Panc1 (cell line): ENCODE measurements around the gene LYPD6. TPM values are rescaled to one million over a fixed set of nuclear protein-coding genes. Genes with fewer than 3 reads are reported as not detected.
"Not testable (repeated sequence)": the region's sequence is repeated elsewhere in the genome, so short reads cannot be mapped to it uniquely, and the experiment has no call there.

Experiments
- ATAC-seq: fragments of 200-7000 bp; cut with Tn5 transposase; 2 replicates; pipeline ENCODE4 v1.9.1; 2020; ENCODE audit warnings: mild to moderate bottlenecking, moderate library complexity
- BruUV-seq: library from RNA; stranded (reverse); fragments of 400-500 nt; replicated peaks from 2 replicates; lab custom pipeline; 2021; lab: Mats Ljungman, UMichigan
- CTCF ChIA-PET: fragments of 300-600 bp; sonication (Branson Sonifier 250); formaldehyde crosslinking; loops from one replicate; lab custom pipeline; 2022; ENCODE audit warnings: antibody characterized with exemption; lab: Charles Lee
- POLR2A ChIA-PET: fragments of 300-600 bp; sonication (Branson Sonifier 250); formaldehyde crosslinking; loops from one replicate; lab custom pipeline; 2022; ENCODE audit warnings: antibody characterized with exemption; lab: Charles Lee
- DNase-seq: peaks from one replicate; pipeline ENCODE4 v3.0.0-alpha.2; 2010; ENCODE audit warnings: low read depth, low spot score
- H3K27ac ChIP-seq: 2 replicates; pipeline ENCODE4 v1.5.1; 2011; ENCODE audit warnings: mild to moderate bottlenecking, low read length, inconsistent platforms
- H3K27me3 ChIP-seq: fragments of 200-500 bp; sonication (Bioruptor generic); 2 replicates; pipeline ENCODE4 v1.6.0; 2014; ENCODE audit warnings: low read length, inconsistent platforms; ENCODE audit not compliant: control insufficient read depth, insufficient read depth
- H3K36me3 ChIP-seq: fragments of 200-500 bp; sonication (Bioruptor generic); 2 replicates; pipeline ENCODE4 v1.5.1; 2014; ENCODE audit warnings: inconsistent platforms, mild to moderate bottlenecking, low read length, moderate library complexity; ENCODE audit not compliant: control insufficient read depth, insufficient read depth
- H3K4me1 ChIP-seq: 2 replicates; pipeline ENCODE4 v1.5.1; 2011; ENCODE audit warnings: inconsistent platforms, mild to moderate bottlenecking, low read length, moderate library complexity; ENCODE audit not compliant: control insufficient read depth, insufficient read depth
- H3K4me3 ChIP-seq, 2 experiments: 2 replicates each; pipeline ENCODE4 v1.5.1; 2011 to 2012; ENCODE audit warnings: low read depth in 2 of 2, low read length in 2 of 2, mild to moderate bottlenecking in 2 of 2, inconsistent platforms in 1 of 2, moderate library complexity in 1 of 2
- H3K9me3 ChIP-seq: fragments of 200-500 bp; sonication (Bioruptor generic); 2 replicates; pipeline ENCODE4 v1.5.1; 2014; ENCODE audit warnings: low read depth, mild to moderate bottlenecking, inconsistent platforms, low read length, moderate library complexity; ENCODE audit not compliant: control insufficient read depth, insufficient read depth
- CTCF ChIP-seq: fragments of 450-650 bp; IDR thresholded peaks from 2 replicates; pipeline ENCODE4 v1.5.1; 2017; ENCODE audit warnings: mild to moderate bottlenecking
- POLR2AphosphoS5 ChIP-seq: IDR thresholded peaks from 2 replicates; pipeline ENCODE4 v1.6.1; 2012; ENCODE audit warnings: mild to moderate bottlenecking, low read depth, low read length, moderate library complexity
- REST ChIP-seq, 2 experiments: IDR thresholded peaks; 2 replicates each; pipeline ENCODE4 v1.6.1; 2011 to 2012; ENCODE audit warnings: low read depth in 2 of 2, control low read depth in 1 of 2, low read length in 1 of 2, mild to moderate bottlenecking in 1 of 2, moderate library complexity in 1 of 2; ENCODE audit not compliant: insufficient read depth in 1 of 2
- SIN3A ChIP-seq: IDR thresholded peaks from 2 replicates; pipeline ENCODE4 v1.6.1; 2012; ENCODE audit warnings: low read depth, mild to moderate bottlenecking, low read length, moderate library complexity, borderline replicate concordance; ENCODE audit not compliant: insufficient read depth
- TCF7L2 ChIP-seq: IDR thresholded peaks from 2 replicates; pipeline ENCODE4 v1.6.1; 2011; ENCODE audit warnings: mild to moderate bottlenecking, low read depth, low read length, inconsistent platforms
- in situ Hi-C: cut with HindIII; loops from 2 replicates; pipeline ENCODE4 v1.10.0; 2016; ENCODE audit warnings: low sequenced_read_pairs, low pct_unique_long_range_greater_than_20kb
- intact Hi-C: fragments of 100-400 bp; cut with micrococcal nuclease; formaldehyde crosslinking; loops from one replicate; pipeline ENCODE4 v1.10.0; 2022; ENCODE audit not compliant: unreplicated experiment
- total RNA-seq: library from RNA; stranded (reverse); gene quantifications from one replicate; pipeline ENCODE4 v1.2.1, GENCODE V29; 2021; ENCODE audit not compliant: unreplicated experiment

The LYPD6 gene
- total RNA-seq, 1 experiment from 2014 or later = 0.31 TPM

GRCh38 chr2:149492923-149493322 lies 162.5 kb downstream of the LYPD6 start:
- no peak for ATAC-seq
- H3K4me3 ChIP-seq = no peak overlapping the region
- H3K27ac ChIP-seq = no peak overlapping the region
- no peaks in the 10 kb centered on the region for H3K36me3 ChIP-seq
- intact Hi-C loops (no loop called here), in situ Hi-C loops (no loop called here)
- no peaks in the 10 kb centered on the region; the same call in 1 of the 2 replicates for H3K4me1 ChIP-seq
- CTCF ChIA-PET = no interaction called here
- BruUV-seq = no TSS peak
- TF ChIP-seq CTCF (no peak), REST (IDR thresholded peaks at IDR 0.05; ENCODE audit: insufficient read depth in 1 of 2, low read depth in 2 of 2, low read length in 1 of 2) (no peak)
- no peak for DNase-seq
- H3K27me3 ChIP-seq = peaks cover 13% of the 10 kb centered on the region; the same call in 1 of the 2 replicates
- POLR2A ChIA-PET = no interaction called here
- no peaks in the 10 kb centered on the region for H3K9me3 ChIP-seq

- H3K27ac ChIP-seq, H3K4me3 ChIP-seq, ATAC-seq, DNase-seq, H3K36me3 ChIP-seq, POLR2A ChIA-PET, H3K4me1 ChIP-seq, CTCF ChIA-PET, H3K9me3 ChIP-seq, BruUV-seq, intact Hi-C loops, H3K27me3 ChIP-seq, in situ Hi-C loops: not testable (repeated sequence)
Measured at GRCh38 chr2:149499204-149499603, 168.8 kb downstream of the LYPD6 start.

- CTCF ChIA-PET, intact Hi-C loops, ATAC-seq, in situ Hi-C loops, H3K36me3 ChIP-seq, H3K27ac ChIP-seq, H3K9me3 ChIP-seq, H3K27me3 ChIP-seq, BruUV-seq, H3K4me1 ChIP-seq, DNase-seq, POLR2A ChIA-PET, H3K4me3 ChIP-seq: not testable (repeated sequence)
Measured at GRCh38 chr2:149506808-149507207, 176.4 kb downstream of the LYPD6 start.

GRCh38 chr2:149507974-149508373 lies 177.6 kb downstream of the LYPD6 start:
- DNase-seq = no peak
- Histone ChIP-seq H3K4me1 (no peaks in the 10 kb centered on the region), H3K27ac (no peak overlapping the region), H3K27me3 (no peaks in the 10 kb centered on the region), H3K36me3 (no peaks in the 10 kb centered on the region), H3K4me3 (no peak overlapping the region), H3K9me3 (no peaks in the 10 kb centered on the region)
- BruUV-seq = no TSS peak
- ATAC-seq = no peak
- ChIA-PET POLR2A (no interaction called here), CTCF (no interaction called here)
- in situ Hi-C loops = no loop called here
- intact Hi-C loops = no loop called here
- TF ChIP-seq CTCF (no peak), POLR2AphosphoS5 (no peak), SIN3A (no peak), TCF7L2 (no peak), REST (IDR thresholded peaks at IDR 0.05; ENCODE audit: insufficient read depth in 1 of 2, low read depth in 2 of 2, low read length in 1 of 2) (no peak)
